ENCODE data around the gene GNLY.

DNA sequence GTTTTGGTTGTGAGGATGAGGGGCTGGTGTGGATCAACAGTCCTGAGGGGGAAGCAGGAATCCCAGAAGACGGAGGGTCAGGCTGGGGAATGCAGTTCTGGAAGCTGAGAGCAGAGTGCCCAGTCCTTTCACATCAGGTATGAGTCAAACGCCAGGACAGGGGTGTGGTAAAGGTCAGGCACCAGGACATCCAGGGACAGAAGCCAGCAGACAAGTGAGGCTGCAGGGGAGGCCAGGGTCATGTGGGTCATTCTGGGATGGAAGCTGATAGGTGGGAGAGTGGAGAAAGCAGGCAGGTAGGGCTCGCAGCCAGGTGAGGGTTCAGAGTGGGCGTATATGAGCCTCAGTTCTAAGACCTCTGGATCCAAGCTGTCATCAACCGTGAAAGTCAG, 12.8 kb upstream of the GNLY start:
- TF ChIP-seq POLR2A (IDR thresholded peaks at IDR 0.05; ENCODE audit: low read length) (no peak), GATA1 (IDR thresholded peaks at IDR 0.05; ENCODE audit: low read depth, low read length) (no peak)

All from erythroblast (primary cell).